HEK293 (cell line): ENCODE measurements around the gene ZBTB20.

ENCODE experiments used
- CTCF ChIP-seq: fragments of 450-650 bp; formaldehyde crosslinking; IDR thresholded peaks from 2 replicates; pipeline ENCODE4 v1.5.1; 2016; ENCODE audit warnings: missing biosample characterization, missing genetic modification characterization
- REST ChIP-seq: fragments of 450-650 bp; formaldehyde crosslinking; IDR thresholded peaks from 2 replicates; pipeline ENCODE4 v1.5.1; 2016; ENCODE audit warnings: missing biosample characterization, missing genetic modification characterization
- ZBTB1 ChIP-seq: fragments of 450-650 bp; formaldehyde crosslinking; IDR thresholded peaks from 2 replicates; pipeline ENCODE4 v1.5.1; 2016; ENCODE audit warnings: missing biosample characterization, missing genetic modification characterization
- ZBTB17 ChIP-seq: fragments of 450-650 bp; formaldehyde crosslinking; IDR thresholded peaks from 2 replicates; pipeline ENCODE4 v1.5.1; 2016; ENCODE audit warnings: missing biosample characterization, missing genetic modification characterization
- ZBTB49 ChIP-seq: fragments of 450-650 bp; formaldehyde crosslinking; IDR thresholded peaks from 2 replicates; pipeline ENCODE4 v1.5.1; 2016; ENCODE audit warnings: missing biosample characterization, missing genetic modification characterization, low read depth
- ZNF24 ChIP-seq: fragments of 450-650 bp; formaldehyde crosslinking; IDR thresholded peaks from 2 replicates; pipeline ENCODE4 v1.5.1; 2016; ENCODE audit warnings: missing biosample characterization, missing genetic modification characterization
- ZNF274 ChIP-seq, 2 experiments: fragments of 200-500 bp in 1 of 2; fragments of 450-650 bp in 1 of 2; sonication (Bioruptor generic) in 1 of 2; formaldehyde crosslinking in 1 of 2; IDR thresholded peaks; 2 replicates each; pipeline versions ENCODE4 v1.5.1 to v1.6.1; 2014 to 2016; ENCODE audit warnings: borderline replicate concordance in 1 of 2, inconsistent platforms in 1 of 2, low read length in 1 of 2, missing biosample characterization in 1 of 2, missing genetic modification characterization in 1 of 2
- ZNF350 ChIP-seq: fragments of 450-650 bp; formaldehyde crosslinking; IDR thresholded peaks from 2 replicates; pipeline ENCODE4 v1.5.0; 2017; ENCODE audit warnings: missing biosample characterization, mild to moderate bottlenecking, missing genetic modification characterization
- ZNF48 ChIP-seq: fragments of 450-650 bp; formaldehyde crosslinking; IDR thresholded peaks from 2 replicates; pipeline ENCODE4 v1.5.1; 2016; ENCODE audit warnings: missing biosample characterization, missing genetic modification characterization
- ZNF561 ChIP-seq: fragments of 450-650 bp; IDR thresholded peaks from 2 replicates; pipeline ENCODE4 v1.5.1; 2018; ENCODE audit warnings: missing biosample characterization, missing genetic modification characterization, borderline replicate concordance
- ZNF670 ChIP-seq: fragments of 450-650 bp; formaldehyde crosslinking; IDR thresholded peaks from 2 replicates; pipeline ENCODE4 v1.5.1; 2016; ENCODE audit warnings: missing biosample characterization, missing genetic modification characterization, low read depth
- ZNF791 ChIP-seq: fragments of 450-650 bp; formaldehyde crosslinking; IDR thresholded peaks from 2 replicates; pipeline ENCODE4 v1.5.1; 2016; ENCODE audit warnings: missing biosample characterization, missing genetic modification characterization

DNA sequence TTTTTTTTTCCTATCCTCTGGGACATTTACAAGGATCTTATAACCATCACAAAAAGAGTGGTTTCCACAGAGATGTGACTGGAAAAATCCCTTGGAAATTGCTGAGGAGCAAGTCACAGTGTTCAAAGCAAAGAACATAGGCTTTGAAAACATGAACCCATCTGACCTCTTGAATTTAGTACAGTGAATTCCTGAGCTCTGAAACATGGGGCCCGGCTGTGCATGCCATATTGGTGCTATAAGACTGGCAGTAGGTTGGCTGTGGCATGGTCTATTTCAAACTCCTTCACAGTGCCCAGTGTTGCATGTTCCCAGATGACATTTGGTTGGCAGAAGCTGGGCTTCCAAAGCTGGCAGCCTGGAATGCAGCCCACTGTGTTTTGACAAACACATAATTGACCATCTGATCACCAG lies 651.1 kb downstream of the ZBTB20 start:
- TF ChIP-seq ZNF670 (tag by site-specific recombination) = no peak
- TF ChIP-seq ZNF48 (tag by site-specific recombination) = no peak
- TF ChIP-seq CTCF (tag by site-specific recombination) = no peak
- TF ChIP-seq ZNF350 (tag by site-specific recombination) = no peak
- TF ChIP-seq ZNF561 (tag by site-specific recombination) = no peak
- no peak for TF ChIP-seq ZNF24 (tag by site-specific recombination)
- TF ChIP-seq ZNF274 (IDR thresholded peaks at IDR 0.05; ENCODE audit: low read length) = no peak
- TF ChIP-seq ZNF274 (tag by site-specific recombination; IDR thresholded peaks at IDR 0.05; ENCODE audit: borderline replicate concordance) = no peak
- no peak for TF ChIP-seq ZBTB17
- TF ChIP-seq ZNF791 (tag by site-specific recombination) = no peak
- no peak for TF ChIP-seq ZBTB1 (tag by site-specific recombination)
- TF ChIP-seq ZBTB49 = no peak
- TF ChIP-seq REST = no peak
